IPS-15b (cell line): ENCODE data around the gene CLEC1B.
"Not testable (repeated sequence)": the region's sequence is repeated elsewhere in the genome, so short reads cannot be mapped to it uniquely, and the experiment has no call there.

Experiments
- H3K27me3 ChIP-seq: one replicate; pipeline ENCODE4 v1.6.1; 2013; ENCODE audit warnings: low read length; ENCODE audit not compliant: control insufficient read depth, insufficient read depth
- H3K36me3 ChIP-seq: one replicate; pipeline ENCODE4 v1.6.1; 2013; ENCODE audit warnings: low read length; ENCODE audit not compliant: control insufficient read depth, insufficient read depth
- H3K4me1 ChIP-seq: one replicate; pipeline ENCODE4 v1.6.1; 2013; ENCODE audit warnings: mild to moderate bottlenecking, low read length; ENCODE audit not compliant: control insufficient read depth, insufficient read depth
- H3K4me3 ChIP-seq: one replicate; pipeline ENCODE4 v1.5.1; 2013; ENCODE audit warnings: low read depth, low read length
- H3K9ac ChIP-seq: one replicate; pipeline ENCODE4 v1.6.1; 2013; ENCODE audit warnings: low read depth, mild to moderate bottlenecking, low read length
- H3K9me3 ChIP-seq: one replicate; pipeline ENCODE4 v1.6.1; 2013; ENCODE audit warnings: mild to moderate bottlenecking, low read length; ENCODE audit not compliant: control insufficient read depth, insufficient read depth

CLEC1B gene

GRCh38 chr12:9973949-9974348 is 25.0 kb downstream of the CLEC1B start:
- Histone ChIP-seq H3K9ac (no peak overlapping the region), H3K4me1 (no peaks in the 10 kb centered on the region), H3K9me3 (peaks cover 6% of the 10 kb centered on the region), H3K36me3 (no peaks in the 10 kb centered on the region), H3K4me3 (no peak overlapping the region), H3K27me3 (no peaks in the 10 kb centered on the region)

GRCh38 chr12:9971181-9971580 is 27.7 kb downstream of the CLEC1B start, which contains the start of gene CLEC12A:
Gene CLEC12A (plus strand): TSS chr12:9971409. CDS start chr12:9971597, 188 bp downstream.
- H3K27me3 ChIP-seq = no peaks in the 10 kb centered on the region
- H3K9me3 ChIP-seq = peaks cover 6% of the 10 kb centered on the region
- H3K36me3 ChIP-seq = no peaks in the 10 kb centered on the region
- no peak within 1 kb of the TSS for H3K4me3 ChIP-seq
- no peak within 1 kb of the TSS for H3K9ac ChIP-seq
- no peaks in the 10 kb centered on the region for H3K4me1 ChIP-seq

- H3K4me3 ChIP-seq = no peak overlapping the region
- H3K36me3 ChIP-seq = no peaks in the 10 kb centered on the region
- no peak overlapping the region for H3K9ac ChIP-seq
- H3K9me3 ChIP-seq = no peaks in the 10 kb centered on the region
- H3K4me1 ChIP-seq = no peaks in the 10 kb centered on the region
- no peaks in the 10 kb centered on the region for H3K27me3 ChIP-seq
Measured at GRCh38 chr12:9969673-9970072, 29.2 kb downstream of the CLEC1B start.

GRCh38 chr12:9961901-9962300 is 37.0 kb downstream of the CLEC1B start:
- no peaks in the 10 kb centered on the region for H3K4me1 ChIP-seq
- no peaks in the 10 kb centered on the region for H3K9me3 ChIP-seq
- H3K4me3 ChIP-seq = no peak overlapping the region
- H3K36me3 ChIP-seq = no peaks in the 10 kb centered on the region
- H3K27me3 ChIP-seq = no peaks in the 10 kb centered on the region
- no peak overlapping the region for H3K9ac ChIP-seq

- H3K9ac ChIP-seq = no peak overlapping the region
- H3K36me3 ChIP-seq = no peaks in the 10 kb centered on the region
- no peaks in the 10 kb centered on the region for H3K4me1 ChIP-seq
- no peaks in the 10 kb centered on the region for H3K27me3 ChIP-seq
- no peak overlapping the region for H3K4me3 ChIP-seq
- H3K9me3 ChIP-seq = no peaks in the 10 kb centered on the region
Measured at GRCh38 chr12:9961106-9961505, 37.8 kb downstream of the CLEC1B start.

GRCh38 chr12:9960590-9960989 is 38.3 kb downstream of the CLEC1B start:
- Histone ChIP-seq H3K36me3 (no peaks in the 10 kb centered on the region), H3K4me1 (no peaks in the 10 kb centered on the region), H3K9me3 (no peaks in the 10 kb centered on the region), H3K9ac (no peak overlapping the region), H3K27me3 (no peaks in the 10 kb centered on the region), H3K4me3 (no peak overlapping the region)

GRCh38 chr12:9957834-9958233 is 41.1 kb downstream of the CLEC1B start:
- Histone ChIP-seq H3K27me3 (no peaks in the 10 kb centered on the region), H3K9ac (no peak overlapping the region), H3K4me1 (no peaks in the 10 kb centered on the region), H3K4me3 (no peak overlapping the region), H3K9me3 (no peaks in the 10 kb centered on the region), H3K36me3 (no peaks in the 10 kb centered on the region)

GRCh38 chr12:9952954-9953729 is 45.8 kb downstream of the CLEC1B start:
- H3K27me3 ChIP-seq, H3K4me3 ChIP-seq, H3K4me1 ChIP-seq, H3K9ac ChIP-seq, H3K9me3 ChIP-seq, H3K36me3 ChIP-seq: not testable (repeated sequence)

GRCh38 chr12:9951026-9951675 is 47.8 kb downstream of the CLEC1B start:
- no peaks in the 10 kb centered on the region for H3K27me3 ChIP-seq
- no peak overlapping the region for H3K9ac ChIP-seq

GRCh38 chr12:9948606-9949296 is 50.2 kb downstream of the CLEC1B start:
- H3K9me3 ChIP-seq = no peaks in the 10 kb centered on the region
- no peak overlapping the region for H3K9ac ChIP-seq
- H3K27me3 ChIP-seq = no peaks in the 10 kb centered on the region
- H3K4me3 ChIP-seq = no peak overlapping the region
- no peaks in the 10 kb centered on the region for H3K36me3 ChIP-seq
- no peaks in the 10 kb centered on the region for H3K4me1 ChIP-seq

More at GRCh38 chr12:9951026-9951675, 47.8 kb downstream of the CLEC1B start:
- Histone ChIP-seq H3K4me3 (no peak overlapping the region), H3K36me3 (no peaks in the 10 kb centered on the region), H3K4me1 (no peaks in the 10 kb centered on the region), H3K9me3 (no peaks in the 10 kb centered on the region)

GRCh38 chr12:9947674-9948073 is 51.2 kb downstream of the CLEC1B start:
- Histone ChIP-seq H3K4me1 (no peaks in the 10 kb centered on the region), H3K9ac (no peak overlapping the region), H3K36me3 (no peaks in the 10 kb centered on the region), H3K27me3 (no peaks in the 10 kb centered on the region), H3K9me3 (no peaks in the 10 kb centered on the region), H3K4me3 (no peak overlapping the region)
